ENCODE measurements around the gene IL15.

The IL15 gene

DNA sequence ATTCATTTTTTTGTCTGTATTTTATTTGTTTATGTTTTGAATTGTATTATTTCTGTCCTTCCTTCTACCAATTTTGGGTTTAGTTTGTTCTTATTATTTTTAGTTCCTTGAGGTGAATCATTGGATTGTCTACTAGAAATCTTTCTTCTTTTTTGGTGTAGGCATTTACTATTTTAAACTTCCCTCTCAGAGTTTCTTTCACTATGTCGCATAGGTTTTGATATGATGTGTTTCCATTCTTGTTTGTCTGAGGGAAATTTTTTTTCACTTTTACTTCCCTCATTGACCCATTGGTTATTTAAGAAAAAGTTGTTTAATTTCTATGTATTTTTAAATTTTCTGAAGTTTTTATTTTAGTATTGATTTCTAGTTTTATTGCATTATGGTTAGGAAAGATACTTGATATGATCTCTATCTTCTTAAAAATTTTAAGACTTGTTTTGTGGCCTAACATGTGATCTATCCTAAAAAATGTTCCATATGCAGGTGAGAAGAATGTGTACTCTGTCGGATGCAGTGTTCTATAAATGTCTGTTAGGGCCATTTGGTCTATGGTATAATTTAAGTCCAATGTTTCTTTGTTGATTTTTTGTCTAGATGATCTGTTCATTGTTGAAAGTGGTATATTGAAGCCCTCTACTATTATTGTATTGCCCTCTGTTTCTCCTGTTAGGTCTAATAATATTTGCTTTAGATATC, 68.8 kb downstream of the IL15 start:
- TF ChIP-seq NFIC (IDR thresholded peaks at IDR 0.05) (no peak), CEBPB (IDR thresholded peaks at IDR 0.05) (no peak), TEAD4 (IDR thresholded peaks at IDR 0.05) (no peak), CREB1 (IDR thresholded peaks at IDR 0.05; ENCODE audit: low read depth) (no peak), EP300 (IDR thresholded peaks at IDR 0.05; ENCODE audit: borderline replicate concordance) (no peak), TCF12 (IDR thresholded peaks at IDR 0.05; ENCODE audit: low read depth) (no peak)
- TF ChIP-seq, protein P1, sequence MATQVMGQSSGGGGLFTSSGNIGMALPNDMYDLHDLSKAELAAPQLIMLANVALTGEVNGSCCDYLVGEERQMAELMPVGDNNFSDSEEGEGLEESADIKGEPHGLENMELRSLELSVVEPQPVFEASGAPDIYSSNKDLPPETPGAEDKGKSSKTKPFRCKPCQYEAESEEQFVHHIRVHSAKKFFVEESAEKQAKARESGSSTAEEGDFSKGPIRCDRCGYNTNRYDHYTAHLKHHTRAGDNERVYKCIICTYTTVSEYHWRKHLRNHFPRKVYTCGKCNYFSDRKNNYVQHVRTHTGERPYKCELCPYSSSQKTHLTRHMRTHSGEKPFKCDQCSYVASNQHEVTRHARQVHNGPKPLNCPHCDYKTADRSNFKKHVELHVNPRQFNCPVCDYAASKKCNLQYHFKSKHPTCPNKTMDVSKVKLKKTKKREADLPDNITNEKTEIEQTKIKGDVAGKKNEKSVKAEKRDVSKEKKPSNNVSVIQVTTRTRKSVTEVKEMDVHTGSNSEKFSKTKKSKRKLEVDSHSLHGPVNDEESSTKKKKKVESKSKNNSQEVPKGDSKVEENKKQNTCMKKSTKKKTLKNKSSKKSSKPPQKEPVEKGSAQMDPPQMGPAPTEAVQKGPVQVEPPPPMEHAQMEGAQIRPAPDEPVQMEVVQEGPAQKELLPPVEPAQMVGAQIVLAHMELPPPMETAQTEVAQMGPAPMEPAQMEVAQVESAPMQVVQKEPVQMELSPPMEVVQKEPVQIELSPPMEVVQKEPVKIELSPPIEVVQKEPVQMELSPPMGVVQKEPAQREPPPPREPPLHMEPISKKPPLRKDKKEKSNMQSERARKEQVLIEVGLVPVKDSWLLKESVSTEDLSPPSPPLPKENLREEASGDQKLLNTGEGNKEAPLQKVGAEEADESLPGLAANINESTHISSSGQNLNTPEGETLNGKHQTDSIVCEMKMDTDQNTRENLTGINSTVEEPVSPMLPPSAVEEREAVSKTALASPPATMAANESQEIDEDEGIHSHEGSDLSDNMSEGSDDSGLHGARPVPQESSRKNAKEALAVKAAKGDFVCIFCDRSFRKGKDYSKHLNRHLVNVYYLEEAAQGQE (IDR thresholded peaks at IDR 0.05; ENCODE audit: low read depth) = no peak

DNA sequence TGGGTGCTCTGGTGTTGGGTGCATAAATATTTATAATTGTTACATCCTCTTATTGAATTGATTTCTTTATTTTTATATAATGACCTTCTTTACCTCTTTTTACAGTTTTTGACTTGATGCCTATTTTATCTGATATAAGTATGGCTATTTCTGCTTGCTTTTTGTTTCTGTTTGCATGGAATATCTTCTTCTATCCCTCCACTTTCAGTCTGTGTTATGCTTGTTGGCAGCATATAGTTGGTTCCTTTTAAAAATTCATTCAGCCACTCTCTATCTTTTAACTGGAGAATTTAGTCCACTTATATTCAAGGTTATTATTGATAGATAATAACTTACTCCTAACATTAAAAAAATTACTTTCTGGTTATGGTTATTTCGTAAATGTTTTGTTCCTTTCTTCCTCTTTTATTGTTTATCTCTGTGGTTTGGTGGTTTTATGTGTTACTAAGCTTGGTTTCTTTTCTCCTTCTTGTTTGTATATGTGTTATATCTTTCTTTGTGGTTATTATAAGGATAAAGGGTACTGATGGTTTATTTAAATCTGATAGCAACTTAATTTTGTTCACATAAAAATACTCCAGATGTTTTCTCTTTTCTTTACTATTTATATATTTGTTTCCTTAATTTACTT, 69.5 kb downstream of the IL15 start:
- TF ChIP-seq, protein P2, sequence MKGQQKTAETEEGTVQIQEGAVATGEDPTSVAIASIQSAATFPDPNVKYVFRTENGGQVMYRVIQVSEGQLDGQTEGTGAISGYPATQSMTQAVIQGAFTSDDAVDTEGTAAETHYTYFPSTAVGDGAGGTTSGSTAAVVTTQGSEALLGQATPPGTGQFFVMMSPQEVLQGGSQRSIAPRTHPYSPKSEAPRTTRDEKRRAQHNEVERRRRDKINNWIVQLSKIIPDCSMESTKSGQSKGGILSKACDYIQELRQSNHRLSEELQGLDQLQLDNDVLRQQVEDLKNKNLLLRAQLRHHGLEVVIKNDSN (IDR thresholded peaks at IDR 0.05) = no peak
- TF ChIP-seq TCF12 (IDR thresholded peaks at IDR 0.05; ENCODE audit: low read depth) (no peak), NFIC (IDR thresholded peaks at IDR 0.05) (no peak), RAD21 (IDR thresholded peaks at IDR 0.05; ENCODE audit: low read depth) (no peak)

DNA sequence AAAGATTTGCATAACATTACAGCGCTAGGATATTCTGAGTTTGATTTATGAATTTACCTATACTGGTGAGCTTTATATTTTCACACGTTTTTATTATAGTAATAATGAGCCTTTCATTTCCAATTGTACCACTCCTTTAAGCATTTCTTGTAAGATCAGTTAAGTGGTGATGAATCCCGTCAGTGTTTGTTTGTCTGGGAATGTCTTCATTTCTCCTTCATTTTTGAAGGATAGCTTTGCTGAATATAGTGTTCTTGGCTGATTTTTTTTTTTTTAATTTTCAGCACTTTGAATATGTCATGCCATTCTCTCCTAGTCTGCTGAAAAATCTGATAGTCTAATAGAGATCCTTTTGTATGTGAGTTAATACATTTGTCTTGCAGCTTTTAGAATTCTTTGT, 70.1 kb downstream of the IL15 start:
- TF ChIP-seq FOXM1 (IDR thresholded peaks at IDR 0.05; ENCODE audit: borderline replicate concordance, low read depth) (no peak), CREB1 (IDR thresholded peaks at IDR 0.05; ENCODE audit: low read depth) (no peak), NFIC (IDR thresholded peaks at IDR 0.05) (no peak), RAD21 (IDR thresholded peaks at IDR 0.05; ENCODE audit: low read depth) (no peak)
- TF ChIP-seq, protein P3, sequence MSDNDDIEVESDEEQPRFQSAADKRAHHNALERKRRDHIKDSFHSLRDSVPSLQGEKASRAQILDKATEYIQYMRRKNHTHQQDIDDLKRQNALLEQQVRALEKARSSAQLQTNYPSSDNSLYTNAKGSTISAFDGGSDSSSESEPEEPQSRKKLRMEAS (IDR thresholded peaks at IDR 0.05) = no peak

DNA sequence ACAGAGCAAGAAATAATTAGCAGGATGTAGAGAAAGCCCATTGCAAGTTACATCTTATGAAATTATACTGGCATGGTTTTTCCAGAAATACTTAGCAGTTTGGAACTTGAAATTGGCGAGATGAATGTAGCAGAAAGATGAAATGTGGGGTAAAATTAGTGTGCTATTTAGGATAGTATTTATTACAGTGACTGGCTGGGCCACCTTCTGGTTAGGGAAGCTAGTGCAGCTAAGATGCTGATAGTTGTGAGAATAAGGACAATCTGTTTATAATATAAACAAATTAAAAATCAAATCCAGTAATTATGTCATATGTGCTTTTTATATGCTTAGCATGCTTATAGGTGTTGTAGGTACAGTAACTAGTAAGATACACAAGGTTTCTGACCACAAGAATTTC, 74.8 kb downstream of the IL15 start:
- TF ChIP-seq RAD21 (IDR thresholded peaks at IDR 0.05; ENCODE audit: low read depth) (peak; percentile 40), TCF12 (IDR thresholded peaks at IDR 0.05; ENCODE audit: low read depth) (no peak)
- TF ChIP-seq, protein P2 (IDR thresholded peaks at IDR 0.05) = no peak

DNA sequence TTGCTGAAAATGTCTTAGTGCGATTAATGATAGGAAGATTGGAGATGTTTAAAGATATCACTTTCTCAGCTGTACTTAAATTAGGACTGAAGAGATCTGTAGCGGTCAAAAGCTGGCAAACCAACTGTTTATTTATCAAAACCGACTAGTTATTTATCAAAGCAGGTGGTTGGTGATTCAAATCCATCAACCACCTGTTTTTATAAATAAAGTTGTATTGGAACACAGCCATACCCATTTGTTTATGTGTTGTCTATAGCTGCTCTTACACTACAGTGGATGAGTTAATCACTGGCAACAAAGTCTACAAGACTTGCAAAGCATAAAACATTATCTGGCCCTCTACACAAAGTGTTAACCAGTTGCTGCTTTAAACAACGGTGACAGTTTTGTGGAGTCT, 76.8 kb downstream of the IL15 start:
- no peak for TF ChIP-seq NFIC (IDR thresholded peaks at IDR 0.05)

DNA sequence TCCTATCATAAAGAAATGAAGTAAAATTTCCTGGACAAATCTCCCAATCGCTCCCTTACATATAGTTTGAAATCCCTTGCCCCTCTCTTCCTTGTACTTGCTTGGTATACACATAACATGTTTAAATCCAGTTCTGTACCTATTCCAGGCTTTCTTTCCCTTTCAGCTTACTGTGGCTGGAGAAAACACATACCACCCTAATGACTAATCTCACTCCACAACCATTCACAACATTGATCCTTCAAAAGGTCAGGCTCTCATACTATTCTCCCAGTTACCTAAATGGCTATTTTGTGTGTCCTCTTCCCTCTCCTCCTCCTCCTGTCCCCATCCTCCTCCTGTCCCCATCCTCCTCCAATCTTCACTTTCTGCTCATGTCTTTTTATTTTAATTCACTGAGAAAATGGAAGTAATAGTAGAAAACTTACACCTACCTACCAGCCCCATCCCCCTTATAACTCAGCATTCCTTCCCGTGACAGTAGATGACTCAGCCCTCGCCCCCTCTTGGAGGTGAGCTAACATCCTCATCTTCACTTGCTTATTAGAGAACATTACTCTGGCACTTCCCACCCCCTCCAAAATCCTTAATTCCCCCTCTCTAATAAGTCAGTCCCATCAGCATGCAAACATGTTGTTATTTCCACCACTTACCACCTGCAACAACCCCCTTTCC, 77.5 kb downstream of the IL15 start:
- TF ChIP-seq CEBPB (IDR thresholded peaks at IDR 0.05) = no peak
- TF ChIP-seq RAD21 (IDR thresholded peaks at IDR 0.05; ENCODE audit: low read depth) = no peak
- TF ChIP-seq NFIC (IDR thresholded peaks at IDR 0.05) = no peak
- no peak for TF ChIP-seq TEAD4 (IDR thresholded peaks at IDR 0.05)
- no peak for TF ChIP-seq EP300 (IDR thresholded peaks at IDR 0.05; ENCODE audit: borderline replicate concordance)
- no peak for TF ChIP-seq FOXM1 (IDR thresholded peaks at IDR 0.05; ENCODE audit: borderline replicate concordance, low read depth)
- no peak for TF ChIP-seq TAF1 (IDR thresholded peaks at IDR 0.05; ENCODE audit: low read depth)
- no peak for TF ChIP-seq TCF12 (IDR thresholded peaks at IDR 0.05; ENCODE audit: low read depth)
- TF ChIP-seq YY1 (IDR thresholded peaks at IDR 0.05; ENCODE audit: low read depth) = no peak

DNA sequence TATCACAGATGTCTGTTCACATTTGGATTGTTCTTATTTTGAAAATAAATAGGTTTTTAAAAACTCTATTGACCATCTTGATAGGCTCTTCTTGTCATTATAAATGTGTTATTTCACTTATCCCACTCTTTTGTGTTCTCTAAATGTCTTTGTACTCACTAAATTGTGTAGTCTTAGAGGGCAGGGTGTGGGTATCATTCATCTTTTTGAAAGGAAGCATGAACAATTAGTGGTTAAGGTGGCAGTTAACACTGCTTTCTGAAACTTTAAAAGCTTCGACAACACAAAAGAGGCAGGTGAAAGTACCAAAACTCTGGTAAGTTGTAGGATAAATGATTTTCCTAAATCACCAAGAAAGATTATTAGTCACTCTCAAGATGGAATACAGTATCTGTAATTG, 83.2 kb downstream of the IL15 start:
- TF ChIP-seq, protein P1 (IDR thresholded peaks at IDR 0.05; ENCODE audit: low read depth) = no peak
- TF ChIP-seq EP300 (IDR thresholded peaks at IDR 0.05; ENCODE audit: borderline replicate concordance) (no peak), YY1 (IDR thresholded peaks at IDR 0.05; ENCODE audit: low read depth) (no peak), TAF1 (IDR thresholded peaks at IDR 0.05; ENCODE audit: low read depth) (no peak), NFIC (IDR thresholded peaks at IDR 0.05) (no peak), CEBPB (IDR thresholded peaks at IDR 0.05) (no peak), CREB1 (IDR thresholded peaks at IDR 0.05; ENCODE audit: low read depth) (no peak), ZBTB7A (IDR thresholded peaks at IDR 0.05; ENCODE audit: low read depth) (no peak), TCF12 (IDR thresholded peaks at IDR 0.05; ENCODE audit: low read depth) (no peak), FOXM1 (IDR thresholded peaks at IDR 0.05; ENCODE audit: borderline replicate concordance, low read depth) (no peak), RAD21 (IDR thresholded peaks at IDR 0.05; ENCODE audit: low read depth) (no peak), EGR1 (IDR thresholded peaks at IDR 0.05) (no peak), TEAD4 (IDR thresholded peaks at IDR 0.05) (no peak)
- TF ChIP-seq, protein P3 (IDR thresholded peaks at IDR 0.05) = no peak
- TF ChIP-seq, protein P2 (IDR thresholded peaks at IDR 0.05) = no peak
